Trophoblast cell (in vitro differentiated cells and primary cell): ENCODE data around the gene ALKBH4.

ENCODE experiments used
- DNase-seq, 2 donors: peaks; one replicate each; pipeline ENCODE4 v3.0.0-alpha.2; 2016
- H2AFZ ChIP-seq: 2 replicates; pipeline ENCODE4 v1.6.1; 2013; ENCODE audit warnings: low read length, moderate library complexity, mild to moderate bottlenecking; ENCODE audit not compliant: insufficient read depth, poor library complexity
- H2AK5ac ChIP-seq: 2 replicates; pipeline ENCODE4 v1.6.1; 2013; ENCODE audit warnings: mild to moderate bottlenecking, low read length
- H2BK120ac ChIP-seq: 2 replicates; pipeline ENCODE4 v1.6.1; 2013; ENCODE audit warnings: low read length, mild to moderate bottlenecking, moderate library complexity; ENCODE audit not compliant: insufficient read depth, poor library complexity
- H2BK12ac ChIP-seq: 2 replicates; pipeline ENCODE4 v1.6.1; 2013; ENCODE audit warnings: mild to moderate bottlenecking, low read length, moderate library complexity
- H2BK5ac ChIP-seq: 2 replicates; pipeline ENCODE4 v1.6.1; 2013; ENCODE audit warnings: low read length, low read depth, moderate library complexity, mild to moderate bottlenecking; ENCODE audit not compliant: poor library complexity
- H3K14ac ChIP-seq: 2 replicates; pipeline ENCODE4 v1.6.1; 2013; ENCODE audit warnings: mild to moderate bottlenecking, low read length
- H3K18ac ChIP-seq: 2 replicates; pipeline ENCODE4 v1.6.1; 2013; ENCODE audit warnings: mild to moderate bottlenecking, low read length
- H3K23ac ChIP-seq: 2 replicates; pipeline ENCODE4 v1.6.1; 2013; ENCODE audit warnings: low read length
- H3K27ac ChIP-seq: 2 replicates; pipeline ENCODE4 v1.5.1; 2013; ENCODE audit warnings: low read depth, mild to moderate bottlenecking, inconsistent platforms, low read length, moderate library complexity
- H3K27me3 ChIP-seq: 2 replicates; pipeline ENCODE4 v1.6.1; 2013; ENCODE audit warnings: inconsistent platforms, mild to moderate bottlenecking, low read length, moderate library complexity; ENCODE audit not compliant: insufficient read depth
- H3K36me3 ChIP-seq, 2 experiments: 1 replicate in 1 of 2; 2 replicates in 1 of 2; pipeline ENCODE4 v1.6.1; 2013; ENCODE audit warnings: low read length in 2 of 2, mild to moderate bottlenecking in 2 of 2, moderate library complexity in 1 of 2; ENCODE audit not compliant: insufficient read depth in 2 of 2, control insufficient read depth in 1 of 2
- H3K4ac ChIP-seq: 2 replicates; pipeline ENCODE4 v1.6.1; 2013; ENCODE audit warnings: low read depth, mild to moderate bottlenecking, low read length, moderate library complexity
- H3K4me1 ChIP-seq, 2 experiments: 1 replicate in 1 of 2; 2 replicates in 1 of 2; pipeline ENCODE4 v1.6.1; 2013; ENCODE audit warnings: low read length in 2 of 2, mild to moderate bottlenecking in 2 of 2, moderate library complexity in 1 of 2; ENCODE audit not compliant: insufficient read depth in 2 of 2, control insufficient read depth in 1 of 2
- H3K4me2 ChIP-seq: 2 replicates; pipeline ENCODE4 v1.6.1; 2013; ENCODE audit warnings: inconsistent platforms, mild to moderate bottlenecking, low read length, moderate library complexity
- H3K4me3 ChIP-seq: 2 replicates; pipeline ENCODE4 v1.5.1; 2013; ENCODE audit warnings: mild to moderate bottlenecking, low read depth, low read length, inconsistent platforms
- H3K79me1 ChIP-seq: one replicate; pipeline ENCODE4 v1.6.1; 2013; ENCODE audit warnings: low read length
- H3K79me2 ChIP-seq: 2 replicates; pipeline ENCODE4 v1.6.1; 2013; ENCODE audit warnings: low read length, mild to moderate bottlenecking; ENCODE audit not compliant: control insufficient read depth, insufficient read depth, poor library complexity
- H3K9ac ChIP-seq: 2 replicates; pipeline ENCODE4 v1.6.1; 2013; ENCODE audit warnings: mild to moderate bottlenecking, low read length
- H3K9me3 ChIP-seq: 2 replicates; pipeline ENCODE4 v1.6.1; 2013; ENCODE audit warnings: low read depth, mild to moderate bottlenecking, control low read depth, inconsistent platforms, low read length; ENCODE audit not compliant: insufficient read depth
- H4K12ac ChIP-seq: 2 replicates; pipeline ENCODE4 v1.6.1; 2013; ENCODE audit warnings: low read depth, mild to moderate bottlenecking, low read length, moderate library complexity
- H4K8ac ChIP-seq: 2 replicates; pipeline ENCODE4 v1.6.1; 2013; ENCODE audit warnings: low read depth, mild to moderate bottlenecking, low read length, moderate library complexity
- H4K91ac ChIP-seq: one replicate; pipeline ENCODE4 v1.6.1; 2013; ENCODE audit warnings: low read depth, mild to moderate bottlenecking, low read length, moderate library complexity
- WGBS: extraction: QIAGEN DNeasy Blood & Tissue Kit; methylation state at CpG from one replicate; pipeline ENCODE4 v1.1.7; 2013; ENCODE audit warnings: missing lambda C conversion rate; ENCODE audit not compliant: insufficient read length, insufficient coverage; ENCODE audit errors: extremely low coverage; 5-methylcytosine and 5-hydroxymethylcytosine counted together

The ALKBH4 gene

DNA sequence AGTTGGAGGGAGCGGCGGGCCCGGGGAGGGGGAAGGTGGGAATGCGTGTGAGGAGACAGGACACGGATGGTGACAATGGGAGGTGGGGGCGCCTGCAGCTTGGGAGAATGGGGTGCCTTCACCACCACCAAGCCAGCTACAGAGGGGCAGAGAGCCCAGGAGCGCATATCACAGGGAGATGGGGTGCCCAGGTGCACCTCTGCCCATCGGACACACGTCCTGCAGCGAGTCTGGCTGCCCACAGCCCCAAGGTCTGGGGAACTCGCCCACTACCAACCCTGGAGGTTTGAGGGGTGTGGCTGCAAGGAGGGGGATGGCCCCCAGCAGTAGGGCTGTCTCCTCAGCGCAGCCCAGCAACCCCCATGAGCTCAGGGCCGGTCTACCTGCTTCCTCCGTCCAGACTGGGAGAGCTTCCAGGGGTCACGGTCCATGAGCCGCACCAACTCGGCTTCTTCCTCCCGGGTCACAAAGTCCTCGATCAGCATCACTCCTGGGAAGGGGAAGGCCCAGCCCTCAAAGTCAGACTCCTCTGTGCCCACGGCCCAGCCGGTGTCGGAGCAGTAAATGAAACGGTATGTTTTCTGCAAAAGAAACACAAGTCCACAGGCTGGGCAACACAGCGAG lies 5.3 kb downstream of the ALKBH4 start:
- Histone ChIP-seq H3K23ac (no peak overlapping the region), H3K9ac (no peak overlapping the region), H2BK12ac (no peak overlapping the region), H3K79me2 (peaks cover 4% of the 10 kb centered on the region), H3K4me3 (no peak overlapping the region), H2BK5ac (no peak overlapping the region), H2BK120ac (no peak overlapping the region), H2AFZ (no peak overlapping the region), H3K4me2 (no peak overlapping the region), H3K36me3 (peaks cover 23 to 30% of the 10 kb centered on the region in 2 experiments), H2AK5ac (no peak overlapping the region), H3K14ac (no peak overlapping the region), H3K18ac (no peak overlapping the region), H3K27me3 (no peaks in the 10 kb centered on the region), H3K9me3 (no peaks in the 10 kb centered on the region), H3K4me1 (peaks cover 0 to 4% of the 10 kb centered on the region in 2 experiments), H3K4ac (no peak overlapping the region), H4K91ac (no peak overlapping the region), H4K12ac (no peak overlapping the region), H4K8ac (no peak overlapping the region), H3K27ac (no peak overlapping the region), H3K79me1 (peaks cover under 1% of the 10 kb centered on the region)
- WGBS: no CpG with 5 or more reads among the region's 24 CpGs
- no peak for DNase-seq

DNA sequence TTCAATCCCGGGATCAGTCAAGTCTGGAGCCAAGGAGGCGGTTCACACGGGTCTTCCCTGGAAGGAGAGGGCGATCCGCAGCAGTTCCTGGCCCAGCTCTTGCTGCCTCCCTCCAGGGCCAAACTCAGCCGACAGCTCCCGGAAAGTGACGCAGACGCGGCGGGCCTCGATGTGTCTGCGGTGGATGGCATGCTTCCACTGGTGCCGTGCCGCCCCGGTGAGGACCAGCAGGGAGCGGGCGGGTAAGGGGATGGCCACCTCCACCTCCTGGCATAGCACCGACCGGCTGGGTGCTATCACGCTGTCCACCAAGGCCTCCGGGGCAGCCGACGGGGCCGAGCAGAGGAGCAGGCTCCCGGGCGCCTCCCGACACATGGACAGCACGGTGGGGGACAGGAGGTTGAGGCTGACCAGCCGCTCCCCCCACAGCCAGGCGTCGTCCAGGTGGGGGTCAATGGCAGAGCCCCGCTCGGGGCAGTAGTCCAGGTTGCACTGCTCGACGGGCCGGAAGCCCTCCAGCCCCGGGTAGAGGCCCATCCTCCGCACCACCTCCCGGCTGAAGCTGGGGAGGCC lies 7.2 kb downstream of the ALKBH4 start:
- Histone ChIP-seq H3K27me3 (no peaks in the 10 kb centered on the region), H3K18ac (no peak overlapping the region)

DNA sequence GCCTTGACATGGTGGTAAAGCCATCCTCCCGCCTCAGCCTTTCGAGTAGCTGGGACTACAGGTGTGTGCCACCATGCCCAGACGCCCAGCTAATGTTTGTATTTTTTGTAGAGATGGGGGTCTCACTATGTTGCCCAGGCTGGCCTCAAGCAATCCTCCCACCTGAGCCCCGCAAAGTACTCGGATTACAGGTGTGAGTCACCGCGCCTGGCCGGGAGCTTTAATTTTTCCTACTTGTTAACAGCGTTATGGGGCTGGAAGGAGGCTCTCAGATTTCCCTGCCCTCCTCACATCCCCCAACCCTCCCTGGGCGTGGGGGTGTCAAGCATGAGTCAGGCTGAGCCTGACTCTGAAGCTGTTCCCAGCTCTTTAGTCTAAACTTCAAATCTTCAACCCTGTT lies 8.3 kb downstream of the ALKBH4 start:
- Histone ChIP-seq H2AK5ac (no peak overlapping the region), H3K27ac (no peak overlapping the region), H3K4me1 (peaks cover 3 to 4% of the 10 kb centered on the region in 2 experiments), H3K79me2 (no peaks in the 10 kb centered on the region), H2BK120ac (no peak overlapping the region), H4K91ac (no peak overlapping the region), H3K18ac (no peak overlapping the region), H3K23ac (no peak overlapping the region), H3K4ac (no peak overlapping the region), H4K8ac (no peak overlapping the region), H4K12ac (no peak overlapping the region), H3K14ac (no peak overlapping the region), H3K36me3 (peaks cover 23 to 30% of the 10 kb centered on the region in 2 experiments), H2BK5ac (no peak overlapping the region), H2BK12ac (no peak overlapping the region), H3K9ac (no peak overlapping the region), H3K9me3 (no peaks in the 10 kb centered on the region), H3K4me3 (no peak overlapping the region), H3K27me3 (no peaks in the 10 kb centered on the region), H2AFZ (no peak overlapping the region), H3K4me2 (no peak overlapping the region), H3K79me1 (peaks cover 2% of the 10 kb centered on the region)
- WGBS: no CpG with 5 or more reads among the region's 10 CpGs
- DNase-seq: no peak

More for the DNA sequence above, 7.2 kb downstream of the ALKBH4 start:
- no peak overlapping the region for H3K14ac ChIP-seq
- no peak overlapping the region for H4K12ac ChIP-seq
- no peaks in the 10 kb centered on the region for H3K79me1 ChIP-seq
- H3K27ac ChIP-seq: no peak overlapping the region
- WGBS: no CpG with 5 or more reads among the region's 40 CpGs
- H3K4me2 ChIP-seq: no peak overlapping the region
- H2BK5ac ChIP-seq: no peak overlapping the region
- H4K8ac ChIP-seq: no peak overlapping the region
- no peak overlapping the region for H3K9ac ChIP-seq
- no peaks in the 10 kb centered on the region for H3K79me2 ChIP-seq
- H4K91ac ChIP-seq: no peak overlapping the region
- H3K9me3 ChIP-seq: no peaks in the 10 kb centered on the region
- H3K4ac ChIP-seq: no peak overlapping the region
- H3K23ac ChIP-seq: no peak overlapping the region
- DNase-seq: no peak
- no peak overlapping the region for H2AFZ ChIP-seq
- H2BK120ac ChIP-seq: no peak overlapping the region
- H3K4me1 ChIP-seq: no peaks in the 10 kb centered on the region
- H2AK5ac ChIP-seq: no peak overlapping the region
- H2BK12ac ChIP-seq: no peak overlapping the region
- no peak overlapping the region for H3K4me3 ChIP-seq
- H3K36me3 ChIP-seq: peaks cover 23 to 30% of the 10 kb centered on the region in 2 experiments

DNA sequence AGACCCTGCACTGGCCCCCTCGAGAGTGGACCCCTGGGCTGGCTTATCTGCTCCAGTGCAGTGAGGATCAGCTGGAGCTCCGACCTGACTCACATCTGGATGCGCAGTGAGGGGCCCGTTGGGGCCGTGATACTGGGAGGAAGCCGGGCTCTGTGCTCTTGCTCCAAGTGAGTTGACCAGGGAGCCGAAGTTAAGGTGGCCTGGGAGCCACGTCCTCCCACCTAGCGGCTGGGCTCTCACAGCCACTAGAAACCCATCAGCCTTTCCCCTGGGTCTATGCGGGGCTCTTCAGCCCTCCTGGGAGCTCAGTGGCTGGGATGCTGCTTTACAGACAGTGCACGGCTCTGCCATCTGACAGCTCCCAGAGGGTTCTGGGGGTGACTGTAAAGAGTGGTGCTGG lies 9.1 kb downstream of the ALKBH4 start:
- H3K79me1 ChIP-seq: peaks cover 2% of the 10 kb centered on the region
- no peak overlapping the region for H3K23ac ChIP-seq
- no peak overlapping the region for H3K4ac ChIP-seq
- no peaks in the 10 kb centered on the region for H3K79me2 ChIP-seq
- no peak overlapping the region for H2BK120ac ChIP-seq
- no peak overlapping the region for H4K91ac ChIP-seq
- no peak overlapping the region for H3K9ac ChIP-seq
- H4K8ac ChIP-seq: no peak overlapping the region
- no CpG with 5 or more reads among the region's 11 CpGs for WGBS
- no peak overlapping the region for H2AFZ ChIP-seq
- no peak overlapping the region for H2BK5ac ChIP-seq
- H3K18ac ChIP-seq: no peak overlapping the region
- H3K4me2 ChIP-seq: no peak overlapping the region
- H3K27me3 ChIP-seq: no peaks in the 10 kb centered on the region
- no peak overlapping the region for H2AK5ac ChIP-seq
- no peak overlapping the region for H4K12ac ChIP-seq
- H3K14ac ChIP-seq: no peak overlapping the region
- no peaks in the 10 kb centered on the region for H3K9me3 ChIP-seq
- no peak overlapping the region for H2BK12ac ChIP-seq
- H3K27ac ChIP-seq: no peak overlapping the region
- peaks cover 23 to 30% of the 10 kb centered on the region in 2 experiments for H3K36me3 ChIP-seq
- DNase-seq: no peak
- H3K4me1 ChIP-seq: peaks cover 3 to 5% of the 10 kb centered on the region in 2 experiments
- H3K4me3 ChIP-seq: no peak overlapping the region
